B cell (primary cell): Measurements from ENCODE around the gene SWAP70. TPM values are rescaled to one million over a fixed set of nuclear protein-coding genes. Genes with fewer than 3 reads are reported as not detected.

ENCODE experiments used
- ATAC-seq: fragments of 200-7000 bp; cut with Tn5 transposase; one replicate; pipeline ENCODE4 v1.10.0; 2021; ENCODE audit warnings: low read depth, mild to moderate bottlenecking, moderate number of reproducible peaks, moderate library complexity
- CTCF ChIA-PET: fragments of 350-600 bp; sonication (Branson Sonifier 250); formaldehyde crosslinking; loops from one replicate; lab custom pipeline; 2021; ENCODE audit warnings: antibody characterized with exemption, inconsistent platforms; lab: Charles Lee
- POLR2A ChIA-PET: fragments of 350-600 bp; sonication (Branson Sonifier 250); formaldehyde crosslinking; loops from one replicate; lab custom pipeline; 2021; ENCODE audit warnings: antibody characterized with exemption; lab: Charles Lee
- DNase-seq: peaks from one replicate; pipeline ENCODE4 v3.0.0; 2013
- H2AFZ ChIP-seq: 2 replicates; pipeline ENCODE4 v1.6.1; 2012; ENCODE audit warnings: mild to moderate bottlenecking, low read depth, low read length; ENCODE audit not compliant: insufficient read depth, poor library complexity, severe bottlenecking
- H3K27ac ChIP-seq, 2 donors: 1 replicate in 1 of 2; 2 replicates in 1 of 2; pipeline ENCODE4 v1.5.1; 2012 to 2013; ENCODE audit warnings: low read length in 2 of 2, mild to moderate bottlenecking in 2 of 2, moderate library complexity in 1 of 2
- H3K27me3 ChIP-seq, 4 experiments: fragments of 200-600 bp in 1 of 4; sonication (generic) in 1 of 4; replicated peaks in 1 of 4; 1 replicate in 2 of 4; 2 replicates in 2 of 4; pipeline versions ENCODE4 v1.6.1 to v1.7.0; 2013 to 2016; ENCODE audit warnings: low read length in 3 of 4, mild to moderate bottlenecking in 2 of 4, mixed read lengths in 1 of 4, moderate library complexity in 1 of 4; ENCODE audit not compliant: insufficient read depth in 4 of 4, control insufficient read depth in 3 of 4; ENCODE audit errors: control extremely low read depth in 1 of 4
- H3K36me3 ChIP-seq, 2 experiments: replicated peaks in 1 of 2; 1 replicate in 1 of 2; 2 replicates in 1 of 2; pipeline versions ENCODE4 v1.6.1 to v1.7.1; 2013; ENCODE audit warnings: low read length in 1 of 2; ENCODE audit not compliant: insufficient read depth in 2 of 2, control insufficient read depth in 1 of 2; ENCODE audit errors: control extremely low read depth in 1 of 2, extremely low read depth in 1 of 2
- H3K4me1 ChIP-seq, 2 donors: fragments of 200-600 bp in 1 of 2; sonication (generic) in 1 of 2; 1 replicate in 1 of 2; 2 replicates in 1 of 2; pipeline versions ENCODE4 v1.5.1 to v1.6.1; 2013 to 2017; ENCODE audit warnings: low read length in 2 of 2; ENCODE audit not compliant: control insufficient read depth in 2 of 2, insufficient read depth in 2 of 2
- H3K4me2 ChIP-seq: replicated peaks from 2 replicates; pipeline ENCODE3; 2012; ENCODE audit warnings: mild to moderate bottlenecking, low read depth, low read length; ENCODE audit not compliant: poor library complexity, severe bottlenecking
- H3K4me3 ChIP-seq, 5 experiments: fragments of 200-600 bp in 1 of 5; sonication (generic) in 1 of 5; 1 replicate in 3 of 5; 2 replicates in 2 of 5; pipeline versions ENCODE4 v1.5.1 to v1.7.0; 2011 to 2016; ENCODE audit warnings: low read length in 4 of 5, mild to moderate bottlenecking in 4 of 5, low read depth in 2 of 5, control low read depth in 1 of 5, moderate library complexity in 1 of 5; ENCODE audit not compliant: insufficient read depth in 1 of 5; ENCODE audit errors: control extremely low read depth in 1 of 5, extremely low read depth in 1 of 5
- H3K79me2 ChIP-seq: fragments of 200-600 bp; sonication (generic); one replicate; pipeline ENCODE4 v1.6.0; 2016; ENCODE audit warnings: low read length; ENCODE audit not compliant: control insufficient read depth, insufficient read depth
- H3K9ac ChIP-seq: fragments of 200-600 bp; sonication (generic); 2 replicates; pipeline ENCODE4 v1.6.1; 2017; ENCODE audit warnings: mild to moderate bottlenecking, low read length, moderate library complexity
- H3K9me3 ChIP-seq, 3 donors: one replicate each; pipeline versions ENCODE4 v1.6.1 to v1.7.1; 2013; ENCODE audit warnings: low read length in 2 of 3; ENCODE audit not compliant: control insufficient read depth in 2 of 3, insufficient read depth in 1 of 3; ENCODE audit errors: control extremely low read depth in 1 of 3
- H4K20me1 ChIP-seq: 2 replicates; pipeline ENCODE4 v1.6.0; 2012; ENCODE audit warnings: mild to moderate bottlenecking, low read length; ENCODE audit not compliant: insufficient read depth, control insufficient read depth, poor library complexity, severe bottlenecking
- H3K27ac Mint-ChIP-seq: one replicate; pipeline ENCODE4 v1.8.0; 2021; ENCODE audit warnings: mixed read lengths
- H3K27me3 Mint-ChIP-seq: one replicate; pipeline ENCODE4 v1.8.0; 2021; ENCODE audit warnings: mixed read lengths
- H3K4me1 Mint-ChIP-seq: one replicate; pipeline ENCODE4 v1.8.0; 2021; ENCODE audit warnings: mixed read lengths
- H3K4me3 Mint-ChIP-seq: one replicate; pipeline ENCODE4 v1.8.0; 2021; ENCODE audit warnings: mixed read lengths
- H3K9me3 Mint-ChIP-seq: one replicate; pipeline ENCODE4 v1.8.0; 2022; ENCODE audit warnings: mixed read lengths; ENCODE audit not compliant: insufficient read depth
- EZH2 ChIP-seq: IDR thresholded peaks from 2 replicates; pipeline ENCODE4 v1.6.1; 2012; ENCODE audit warnings: borderline replicate concordance, low read depth, mild to moderate bottlenecking, moderate library complexity, low read length; ENCODE audit not compliant: insufficient read depth, poor library complexity, severe bottlenecking
- WGBS: methylation state at CpG from one replicate; pipeline ENCODE4 v1.1.5; 2013; ENCODE audit warnings: missing lambda C conversion rate; ENCODE audit not compliant: insufficient coverage; 5-methylcytosine and 5-hydroxymethylcytosine counted together
- intact Hi-C: fragments of 100-400 bp; cut with micrococcal nuclease; formaldehyde crosslinking; loops from one replicate; pipeline ENCODE4 v1.10.0; 2022
- polyA plus RNA-seq: library from polyadenylated mRNA; depleted of rRNA; stranded (reverse); fragments of >200 nt; gene quantifications from 2 replicates; pipeline ENCODE4 v1.2.3, GENCODE V29; 2012
- total RNA-seq, 2 donors: library from RNA; stranded (reverse); fragments of 120-200 nt in 1 of 2; gene quantifications; 1 replicate in 1 of 2; 2 replicates in 1 of 2; pipeline versions ENCODE4 v1.2.3 to v1.2.4, GENCODE V29; 2013 to 2022
- TF ChIP-seq, protein P1 (sequence below): fragments of 200-600 bp; IDR thresholded peaks from one replicate; pipeline ENCODE4 v1.8.0; 2022; ENCODE audit warnings: antibody characterized with exemption, mild to moderate bottlenecking

Gene SWAP70
- total and polyA plus RNA-seq, 2 donors (not counting 1 experiment from before 2014, with no cell fraction given) = 69.8 to 200 TPM

DNA sequence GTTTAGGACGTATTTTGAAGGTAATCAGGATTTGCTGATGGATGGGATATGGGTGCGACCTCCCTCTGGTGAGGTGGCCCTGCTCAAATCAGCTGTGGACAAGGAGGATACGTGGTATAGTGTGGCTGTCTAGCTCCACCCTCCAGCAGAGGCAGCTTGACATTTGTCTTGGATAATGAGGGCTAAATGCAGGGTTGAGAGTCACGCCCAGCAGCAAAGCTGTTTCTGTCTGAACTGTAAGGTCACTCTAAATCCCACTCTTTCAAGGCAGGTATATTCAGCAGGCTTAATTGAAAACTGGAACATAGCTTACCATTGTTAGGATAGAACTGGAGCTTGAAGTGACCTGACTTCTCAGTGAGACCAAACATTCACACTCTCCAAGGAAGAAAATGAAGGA lies 98.7 kb downstream of the SWAP70 start:
- H3K4me1 Mint-ChIP-seq = peaks cover 59% of the 10 kb centered on the region
- Histone ChIP-seq H2AFZ (no peak overlapping the region), H4K20me1 (no peaks in the 10 kb centered on the region), H3K9ac (no peak overlapping the region), H3K36me3 (peaks cover 0 to 2% of the 10 kb centered on the region in 2 experiments), H3K4me3 (no peak overlapping the region), H3K9me3 (no peaks in the 10 kb centered on the region), H3K4me2 (no peak overlapping the region), H3K4me1 (peaks cover 15 to 25% of the 10 kb centered on the region in 2 donors), H3K27ac (no peak overlapping the region), H3K27me3 (no peaks in the 10 kb centered on the region), H3K79me2 (peaks cover 50% of the 10 kb centered on the region)
- CTCF ChIA-PET = interaction anchor here (0.6 to 1.3 kb wide), 3 partner anchors 207 to 256 kb away, joined by 3 to 5 read pairs (median 4); no protein-coding TSS in a partner anchor
- intact Hi-C loops = no loop called here
- POLR2A ChIA-PET = no interaction called here
- ATAC-seq (no peak), DNase-seq (no peak)
- no peak overlapping the region for H3K27ac Mint-ChIP-seq
- no peak for TF ChIP-seq EZH2
- 96% methylated on average over 3 of the region's 4 CpGs for WGBS
- no peaks in the 10 kb centered on the region for H3K27me3 Mint-ChIP-seq
- H3K4me3 Mint-ChIP-seq = no peak overlapping the region
- H3K9me3 Mint-ChIP-seq = no peaks in the 10 kb centered on the region

DNA sequence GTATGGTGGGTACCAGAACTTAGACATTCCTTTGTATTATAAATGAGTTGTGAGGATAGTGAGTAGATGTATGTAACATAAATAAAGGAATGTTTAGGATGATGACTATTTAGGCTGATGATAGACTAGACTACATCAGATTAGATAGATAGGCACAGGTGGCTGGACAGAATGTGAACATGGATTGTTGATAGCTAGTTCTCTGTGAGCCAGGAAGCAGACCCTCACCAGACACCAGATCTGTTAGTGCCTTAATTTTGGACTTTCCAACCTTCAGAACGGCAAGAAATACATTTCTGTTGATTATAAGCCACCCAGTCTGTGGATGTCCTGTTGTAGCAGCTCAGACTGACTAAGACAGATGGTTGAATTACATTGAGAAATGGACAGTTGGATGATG lies 99.4 kb downstream of the SWAP70 start:
- Histone ChIP-seq H3K4me1 (peaks cover 12 to 21% of the 10 kb centered on the region in 2 donors), H3K4me3 (no peak overlapping the region), H3K27me3 (no peaks in the 10 kb centered on the region), H3K27ac (no peak overlapping the region), H3K36me3 (peaks cover 1 to 2% of the 10 kb centered on the region in 2 experiments), H3K4me2 (no peak overlapping the region), H4K20me1 (no peaks in the 10 kb centered on the region), H2AFZ (no peak overlapping the region), H3K9me3 (no peaks in the 10 kb centered on the region), H3K9ac (no peak overlapping the region), H3K79me2 (peaks cover 45% of the 10 kb centered on the region)
- ChIA-PET POLR2A (no interaction called here), CTCF (interaction anchor here (1.3 kb wide), 2 partner anchors 209 to 257 kb away, joined by 4 to 5 read pairs; no protein-coding TSS in a partner anchor)
- DNase-seq = no peak
- TF ChIP-seq EZH2 = no peak
- TF ChIP-seq, protein P1, sequence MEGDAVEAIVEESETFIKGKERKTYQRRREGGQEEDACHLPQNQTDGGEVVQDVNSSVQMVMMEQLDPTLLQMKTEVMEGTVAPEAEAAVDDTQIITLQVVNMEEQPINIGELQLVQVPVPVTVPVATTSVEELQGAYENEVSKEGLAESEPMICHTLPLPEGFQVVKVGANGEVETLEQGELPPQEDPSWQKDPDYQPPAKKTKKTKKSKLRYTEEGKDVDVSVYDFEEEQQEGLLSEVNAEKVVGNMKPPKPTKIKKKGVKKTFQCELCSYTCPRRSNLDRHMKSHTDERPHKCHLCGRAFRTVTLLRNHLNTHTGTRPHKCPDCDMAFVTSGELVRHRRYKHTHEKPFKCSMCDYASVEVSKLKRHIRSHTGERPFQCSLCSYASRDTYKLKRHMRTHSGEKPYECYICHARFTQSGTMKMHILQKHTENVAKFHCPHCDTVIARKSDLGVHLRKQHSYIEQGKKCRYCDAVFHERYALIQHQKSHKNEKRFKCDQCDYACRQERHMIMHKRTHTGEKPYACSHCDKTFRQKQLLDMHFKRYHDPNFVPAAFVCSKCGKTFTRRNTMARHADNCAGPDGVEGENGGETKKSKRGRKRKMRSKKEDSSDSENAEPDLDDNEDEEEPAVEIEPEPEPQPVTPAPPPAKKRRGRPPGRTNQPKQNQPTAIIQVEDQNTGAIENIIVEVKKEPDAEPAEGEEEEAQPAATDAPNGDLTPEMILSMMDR = no peak
- no peak for ATAC-seq
- H3K4me3 Mint-ChIP-seq = no peak overlapping the region
- no peaks in the 10 kb centered on the region for H3K27me3 Mint-ChIP-seq
- no peaks in the 10 kb centered on the region for H3K9me3 Mint-ChIP-seq
- 88% methylated on average over 1 of the region's 1 CpG for WGBS
- no peak overlapping the region for H3K27ac Mint-ChIP-seq
- intact Hi-C loops = no loop called here
- peaks cover 54% of the 10 kb centered on the region for H3K4me1 Mint-ChIP-seq
